Hepatocyte (in vitro differentiated cells): Measurements from ENCODE around the gene MTA3. TPM values are rescaled to one million over a fixed set of nuclear protein-coding genes. Genes with fewer than 3 reads are reported as not detected.

Source experiments
- DNase-seq: peaks from one replicate; pipeline ENCODE4 v3.0.0-alpha.2; 2016; ENCODE audit warnings: low spot score
- H2AFZ ChIP-seq: fragments of 200-600 bp; sonication (generic); 2 replicates; pipeline ENCODE4 v1.6.0; 2016; ENCODE audit warnings: antibody characterized with exemption, mild to moderate bottlenecking
- H3K27ac ChIP-seq: fragments of 200-600 bp; sonication (generic); 2 replicates; pipeline ENCODE4 v1.5.1; 2016; ENCODE audit warnings: mild to moderate bottlenecking
- H3K27me3 ChIP-seq: fragments of 200-600 bp; sonication (generic); 2 replicates; pipeline ENCODE4 v1.6.1; 2016
- H3K36me3 ChIP-seq: fragments of 200-600 bp; sonication (generic); replicated peaks from 2 replicates; pipeline ENCODE4 v1.5.1; 2016; ENCODE audit warnings: low read depth; ENCODE audit not compliant: insufficient read depth
- H3K4me1 ChIP-seq: fragments of 200-600 bp; sonication (generic); 2 replicates; pipeline ENCODE4 v1.5.1; 2016; ENCODE audit warnings: mild to moderate bottlenecking, moderate library complexity; ENCODE audit not compliant: insufficient read depth
- H3K4me2 ChIP-seq: fragments of 200-600 bp; sonication (generic); 2 replicates; pipeline ENCODE4 v1.6.0; 2016
- H3K4me3 ChIP-seq: fragments of 200-600 bp; sonication (generic); 2 replicates; pipeline ENCODE4 v1.5.1; 2016; ENCODE audit warnings: mild to moderate bottlenecking
- H3K79me2 ChIP-seq: fragments of 200-600 bp; sonication (generic); 2 replicates; pipeline ENCODE4 v1.6.0; 2017; ENCODE audit warnings: mild to moderate bottlenecking
- H3K9me2 ChIP-seq: fragments of 200-600 bp; sonication (generic); replicated peaks from 2 replicates; pipeline ENCODE4 v1.6.0; 2017; ENCODE audit warnings: mild to moderate bottlenecking; ENCODE audit not compliant: insufficient read depth
- H3K9me3 ChIP-seq: fragments of 200-600 bp; sonication (generic); 2 replicates; pipeline ENCODE4 v1.5.1; 2016; ENCODE audit warnings: low read depth, mild to moderate bottlenecking
- H4K20me1 ChIP-seq: fragments of 200-600 bp; sonication (generic); 2 replicates; pipeline ENCODE4 v1.6.0; 2016; ENCODE audit warnings: mild to moderate bottlenecking; ENCODE audit not compliant: insufficient read depth, poor library complexity, severe bottlenecking
- EZH2 ChIP-seq: fragments of 200-600 bp; sonication (generic); IDR thresholded peaks from 2 replicates; pipeline ENCODE4 v1.6.1; 2016; ENCODE audit warnings: antibody characterized with exemption, mild to moderate bottlenecking, borderline replicate concordance
- EZH2phosphoT487 ChIP-seq: fragments of 200-600 bp; sonication (generic); IDR thresholded peaks from one replicate; pipeline ENCODE4 v1.6.1; 2018; ENCODE audit warnings: antibody characterized with exemption, mild to moderate bottlenecking, low read depth, moderate library complexity; ENCODE audit not compliant: unreplicated experiment, severe bottlenecking
- WGBS: methylation state at CpG from one replicate; pipeline ENCODE4 v1.1.6; 2016; ENCODE audit warnings: low lambda C conversion rate; ENCODE audit errors: missing lambda C conversion rate; 5-methylcytosine and 5-hydroxymethylcytosine counted together
- polyA plus RNA-seq: library from polyadenylated mRNA; unstranded; fragments of >200 nt; fragmentation: Nextera tagmentation; extraction: Ambion mirVana; gene quantifications from 2 replicates; pipeline ENCODE4 v1.2.1, GENCODE V29; 2016
- total RNA-seq: library from RNA; depleted of rRNA; stranded (reverse); fragments of >200 nt; gene quantifications from 2 replicates; pipeline ENCODE4 v1.2.3, GENCODE V29; 2014
- TF ChIP-seq, protein P1 (sequence below): fragments of 200-600 bp; sonication (generic); IDR thresholded peaks from 2 replicates; pipeline ENCODE4 v1.5.1; 2016; ENCODE audit warnings: antibody characterized with exemption, mild to moderate bottlenecking; ENCODE audit not compliant: poor library complexity

The MTA3 gene
- total and polyA plus RNA-seq, 2 experiments from 2014 or later, result 34.6 to 44.3 TPM

DNA sequence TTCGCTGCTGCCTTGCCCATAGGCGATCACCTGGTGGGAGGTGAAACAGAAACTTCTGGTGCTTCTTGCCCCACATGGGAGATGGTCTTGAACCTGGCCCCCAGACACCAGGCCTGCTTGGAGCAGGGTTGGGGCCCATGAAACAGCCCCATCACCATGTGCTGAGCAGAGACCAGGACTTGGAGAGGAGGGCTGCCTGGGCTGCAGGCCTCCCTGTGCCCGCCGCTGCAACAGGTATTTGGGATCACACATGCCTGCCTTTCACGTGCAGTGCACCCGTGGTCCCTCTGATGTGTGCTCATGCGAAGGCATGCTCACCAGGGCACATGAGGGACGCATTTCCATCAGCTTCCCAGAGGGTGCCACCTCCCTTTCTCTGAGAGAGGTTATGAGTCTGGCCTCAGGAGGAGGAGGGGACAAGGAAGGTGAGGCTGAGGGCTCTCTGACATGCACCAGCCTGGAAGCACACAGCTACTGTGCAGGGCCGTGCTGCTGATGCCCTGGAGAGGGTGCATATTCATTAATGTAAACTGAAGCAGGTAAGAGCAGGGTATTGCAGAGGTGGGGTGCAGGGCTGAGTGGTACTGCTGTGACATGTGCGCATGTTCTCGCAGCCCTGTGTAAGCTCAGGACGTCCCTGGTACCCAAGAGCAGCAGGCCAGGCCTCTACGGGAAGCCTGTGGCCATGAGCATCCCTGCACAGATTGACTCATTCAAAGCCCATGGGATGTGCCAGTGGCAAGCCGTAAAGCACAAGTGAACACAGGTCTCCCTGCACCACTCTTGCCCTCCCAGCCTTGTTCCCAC is 199.7 kb downstream of the MTA3 start:
- 87% methylated on average over 14 of the region's 14 CpGs for WGBS
- Histone ChIP-seq H3K27me3 (no peaks in the 10 kb centered on the region), H3K4me1 (no peaks in the 10 kb centered on the region), H3K79me2 (no peaks in the 10 kb centered on the region), H4K20me1 (no peaks in the 10 kb centered on the region), H3K27ac (no peak overlapping the region), H3K4me2 (no peak overlapping the region), H3K36me3 (no peaks in the 10 kb centered on the region), H3K9me3 (no peaks in the 10 kb centered on the region), H2AFZ (no peak overlapping the region), H3K4me3 (no peak overlapping the region), H3K9me2 (no peaks in the 10 kb centered on the region)
- no peak for DNase-seq
- no peak for TF ChIP-seq EZH2
- TF ChIP-seq EZH2phosphoT487, result no peak
- TF ChIP-seq, protein P1, sequence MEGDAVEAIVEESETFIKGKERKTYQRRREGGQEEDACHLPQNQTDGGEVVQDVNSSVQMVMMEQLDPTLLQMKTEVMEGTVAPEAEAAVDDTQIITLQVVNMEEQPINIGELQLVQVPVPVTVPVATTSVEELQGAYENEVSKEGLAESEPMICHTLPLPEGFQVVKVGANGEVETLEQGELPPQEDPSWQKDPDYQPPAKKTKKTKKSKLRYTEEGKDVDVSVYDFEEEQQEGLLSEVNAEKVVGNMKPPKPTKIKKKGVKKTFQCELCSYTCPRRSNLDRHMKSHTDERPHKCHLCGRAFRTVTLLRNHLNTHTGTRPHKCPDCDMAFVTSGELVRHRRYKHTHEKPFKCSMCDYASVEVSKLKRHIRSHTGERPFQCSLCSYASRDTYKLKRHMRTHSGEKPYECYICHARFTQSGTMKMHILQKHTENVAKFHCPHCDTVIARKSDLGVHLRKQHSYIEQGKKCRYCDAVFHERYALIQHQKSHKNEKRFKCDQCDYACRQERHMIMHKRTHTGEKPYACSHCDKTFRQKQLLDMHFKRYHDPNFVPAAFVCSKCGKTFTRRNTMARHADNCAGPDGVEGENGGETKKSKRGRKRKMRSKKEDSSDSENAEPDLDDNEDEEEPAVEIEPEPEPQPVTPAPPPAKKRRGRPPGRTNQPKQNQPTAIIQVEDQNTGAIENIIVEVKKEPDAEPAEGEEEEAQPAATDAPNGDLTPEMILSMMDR, result no peak

DNA sequence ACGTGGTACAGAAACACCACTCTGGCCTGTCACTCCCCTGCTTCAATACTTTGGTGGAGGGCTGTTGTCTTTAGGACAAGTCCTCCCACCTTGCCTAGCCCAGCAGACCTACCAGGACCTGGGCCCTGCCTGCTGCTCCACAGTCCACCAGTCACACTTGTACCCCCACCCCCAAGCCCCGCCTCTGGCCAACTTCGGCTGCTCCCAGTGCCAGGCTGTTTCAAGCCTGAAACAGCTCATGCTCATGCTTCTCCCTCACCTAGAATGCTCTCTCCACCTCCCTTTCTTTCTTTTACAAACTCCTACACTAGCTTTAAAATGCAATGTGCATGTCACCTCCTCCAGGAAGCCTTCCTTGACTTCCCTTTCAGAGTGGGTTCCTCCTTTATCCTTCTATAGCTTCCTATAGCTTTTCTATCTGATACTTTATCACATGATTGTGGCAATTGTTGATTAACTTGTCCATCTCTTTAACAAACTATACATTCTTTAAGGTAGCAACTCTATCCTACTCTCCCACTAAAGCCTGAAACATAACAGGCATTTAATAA is 200.3 kb downstream of the MTA3 start:
- 83% methylated on average over 3 of the region's 3 CpGs for WGBS
- TF ChIP-seq EZH2 (no peak), EZH2phosphoT487 (no peak)
- TF ChIP-seq, protein P1, result no peak
- no peaks in the 10 kb centered on the region for H4K20me1 ChIP-seq
- no peaks in the 10 kb centered on the region for H3K9me3 ChIP-seq
- H3K79me2 ChIP-seq, result no peaks in the 10 kb centered on the region
- no peak overlapping the region for H2AFZ ChIP-seq
- no peak for DNase-seq
- H3K4me3 ChIP-seq, result no peak overlapping the region
- no peaks in the 10 kb centered on the region for H3K4me1 ChIP-seq
- H3K27me3 ChIP-seq, result no peaks in the 10 kb centered on the region
- H3K27ac ChIP-seq, result no peak overlapping the region
- H3K36me3 ChIP-seq, result no peaks in the 10 kb centered on the region
- no peak overlapping the region for H3K4me2 ChIP-seq
- H3K9me2 ChIP-seq, result no peaks in the 10 kb centered on the region

DNA sequence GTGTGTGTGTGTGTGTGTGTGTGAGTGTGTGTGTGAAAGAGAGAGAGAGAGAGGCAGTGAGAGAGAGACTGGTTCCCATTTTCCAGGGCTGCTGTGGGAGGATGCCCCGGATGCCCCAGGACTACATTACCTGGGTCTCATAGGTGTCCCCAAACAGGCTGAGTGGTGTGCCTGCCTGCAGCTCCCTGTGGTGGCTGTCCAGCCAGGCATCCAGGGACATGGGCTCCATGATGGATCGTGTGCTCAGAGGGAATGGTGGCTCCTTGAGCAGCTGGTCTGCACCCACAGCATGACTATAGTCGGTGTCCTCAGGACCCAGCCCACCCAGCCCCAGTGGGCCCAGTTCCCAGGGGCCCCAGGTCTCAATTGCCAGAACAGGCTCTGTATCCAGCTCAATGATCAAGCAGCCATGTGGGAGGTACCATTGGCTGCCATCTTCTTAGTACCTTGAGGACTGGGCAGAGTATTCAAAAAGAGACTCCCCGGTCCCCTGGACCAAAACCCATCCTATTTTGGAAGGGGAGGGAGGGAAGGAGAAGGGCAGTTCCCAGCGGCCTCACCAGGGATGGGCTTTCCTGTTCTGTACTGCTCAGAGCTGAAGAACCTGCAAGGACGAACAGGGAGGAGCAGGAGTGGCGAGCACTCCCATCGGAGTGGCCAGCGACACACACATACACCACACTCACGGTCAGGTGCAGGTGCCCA is 201.3 kb downstream of the MTA3 start:
- no peak for DNase-seq
- H2AFZ ChIP-seq, result no peak overlapping the region

More for the DNA sequence above, 201.3 kb downstream of the MTA3 start:
- H3K79me2 ChIP-seq, result no peaks in the 10 kb centered on the region
- no peak for TF ChIP-seq EZH2phosphoT487
- TF ChIP-seq, protein P1, result no peak
- TF ChIP-seq EZH2, result no peak
- no peaks in the 10 kb centered on the region for H3K9me3 ChIP-seq
- 95% methylated on average over 10 of the region's 10 CpGs for WGBS
- H3K36me3 ChIP-seq, result no peaks in the 10 kb centered on the region
- H3K4me1 ChIP-seq, result no peaks in the 10 kb centered on the region
- H3K27ac ChIP-seq, result no peak overlapping the region
- no peak overlapping the region for H3K4me3 ChIP-seq
- no peaks in the 10 kb centered on the region for H3K27me3 ChIP-seq
- no peak overlapping the region for H3K4me2 ChIP-seq
- no peaks in the 10 kb centered on the region for H4K20me1 ChIP-seq
- H3K9me2 ChIP-seq, result no peaks in the 10 kb centered on the region
